Mesenchymal stem cell (in vitro differentiated cells and primary cell): Measurements from ENCODE around the gene HHEX.
A peak's percentile ranks its signal among the peaks of the same experiment; 100 is the strongest.

Experiments used
- DNase-seq: peaks from one replicate; pipeline ENCODE4 v3.0.0-alpha.2; 2013
- H2AFZ ChIP-seq: one replicate; pipeline ENCODE4 v1.6.1; 2013; ENCODE audit warnings: low read depth, mild to moderate bottlenecking, control low read depth, inconsistent platforms, low read length, moderate library complexity
- H2AK5ac ChIP-seq: 2 replicates; pipeline ENCODE4 v1.6.1; 2013; ENCODE audit warnings: low read length, moderate library complexity, mild to moderate bottlenecking, inconsistent platforms; ENCODE audit not compliant: severe bottlenecking
- H2BK120ac ChIP-seq: one replicate; pipeline ENCODE4 v1.6.1; 2013; ENCODE audit warnings: low read depth, mild to moderate bottlenecking, inconsistent platforms, low read length, moderate library complexity
- H2BK12ac ChIP-seq, 2 experiments: one replicate each; pipeline ENCODE4 v1.6.1; 2013; ENCODE audit warnings: inconsistent platforms in 2 of 2, low read length in 2 of 2, mild to moderate bottlenecking in 2 of 2, moderate library complexity in 2 of 2, control low read depth in 1 of 2
- H2BK15ac ChIP-seq: one replicate; pipeline ENCODE4 v1.6.1; 2013; ENCODE audit warnings: mild to moderate bottlenecking, low read depth, inconsistent platforms; ENCODE audit not compliant: poor library complexity, severe bottlenecking
- H2BK5ac ChIP-seq: 2 replicates; pipeline ENCODE4 v1.6.1; 2013; ENCODE audit warnings: low read depth, mild to moderate bottlenecking, low read length, control low read depth, inconsistent platforms; ENCODE audit not compliant: poor library complexity, severe bottlenecking
- H3K14ac ChIP-seq, 2 experiments: one replicate each; pipeline ENCODE4 v1.6.1; 2013; ENCODE audit warnings: inconsistent platforms in 2 of 2, low read length in 2 of 2, control low read depth in 1 of 2, mild to moderate bottlenecking in 1 of 2, moderate library complexity in 1 of 2
- H3K18ac ChIP-seq, 2 experiments: one replicate each; pipeline ENCODE4 v1.6.1; 2013; ENCODE audit warnings: inconsistent platforms in 2 of 2, low read length in 2 of 2, control low read depth in 1 of 2, low read depth in 1 of 2, mild to moderate bottlenecking in 1 of 2
- H3K23ac ChIP-seq, 2 experiments: one replicate each; pipeline ENCODE4 v1.6.1; 2013; ENCODE audit warnings: inconsistent platforms in 2 of 2, low read length in 2 of 2, mild to moderate bottlenecking in 2 of 2, moderate library complexity in 2 of 2, control low read depth in 1 of 2
- H3K27ac ChIP-seq: 2 replicates; pipeline ENCODE4 v1.5.1; 2013; ENCODE audit warnings: mild to moderate bottlenecking, moderate library complexity, low read length, control low read depth, inconsistent platforms; ENCODE audit not compliant: poor library complexity, severe bottlenecking
- H3K27me3 ChIP-seq, 2 experiments: 2 replicates each; pipeline versions ENCODE4 v1.6.1 to v1.7.0; 2013; ENCODE audit warnings: low read length in 2 of 2, mild to moderate bottlenecking in 2 of 2, moderate library complexity in 2 of 2, control low read depth in 1 of 2, inconsistent platforms in 1 of 2; ENCODE audit not compliant: control insufficient read depth in 1 of 2, insufficient read depth in 1 of 2
- H3K36me3 ChIP-seq, 2 experiments: 2 replicates each; pipeline versions ENCODE4 v1.6.1 to v1.7.0; 2013; ENCODE audit warnings: low read length in 2 of 2, control low read depth in 1 of 2, inconsistent platforms in 1 of 2, low read depth in 1 of 2, mild to moderate bottlenecking in 1 of 2; ENCODE audit not compliant: insufficient read depth in 2 of 2, control insufficient read depth in 1 of 2
- H3K4ac ChIP-seq, 2 experiments: one replicate each; pipeline ENCODE4 v1.6.1; 2013; ENCODE audit warnings: inconsistent platforms in 2 of 2, low read length in 2 of 2, mild to moderate bottlenecking in 2 of 2, moderate library complexity in 2 of 2, control low read depth in 1 of 2, low read depth in 1 of 2
- H3K4me1 ChIP-seq: 2 replicates; pipeline ENCODE4 v1.6.1; 2013; ENCODE audit warnings: low read depth, low read length, control low read depth; ENCODE audit not compliant: control insufficient read depth, insufficient read depth
- H3K4me2 ChIP-seq: 2 replicates; pipeline ENCODE4 v1.6.1; 2013; ENCODE audit warnings: low read length, mild to moderate bottlenecking, inconsistent platforms; ENCODE audit not compliant: poor library complexity, severe bottlenecking
- H3K4me3 ChIP-seq, 2 experiments: 2 replicates each; pipeline versions ENCODE4 v1.5.1 to v1.7.0; 2013; ENCODE audit warnings: low read length in 2 of 2, mild to moderate bottlenecking in 2 of 2, control low read depth in 1 of 2, low read depth in 1 of 2; ENCODE audit not compliant: insufficient read depth in 1 of 2
- H3K79me1 ChIP-seq: replicated peaks from 2 replicates; pipeline ENCODE4 v1.6.1; 2013; ENCODE audit warnings: mild to moderate bottlenecking, control low read depth, low read length, inconsistent platforms; ENCODE audit not compliant: poor library complexity, severe bottlenecking
- H3K9ac ChIP-seq: 2 replicates; pipeline ENCODE4 v1.7.0; 2013; ENCODE audit warnings: mild to moderate bottlenecking, low read length, moderate library complexity
- H3K9me3 ChIP-seq: 2 replicates; pipeline ENCODE4 v1.7.0; 2013; ENCODE audit warnings: mild to moderate bottlenecking, low read length; ENCODE audit not compliant: control insufficient read depth
- H4K8ac ChIP-seq: one replicate; pipeline ENCODE4 v1.6.1; 2013; ENCODE audit warnings: inconsistent platforms, mild to moderate bottlenecking, low read length, moderate library complexity
- H4K91ac ChIP-seq: one replicate; pipeline ENCODE4 v1.6.1; 2013; ENCODE audit warnings: mild to moderate bottlenecking, low read length, inconsistent platforms
- WGBS: methylation state at CpG from one replicate; pipeline ENCODE4 v1.1.7; 2013; ENCODE audit warnings: mixed read lengths; 5-methylcytosine and 5-hydroxymethylcytosine counted together

The HHEX gene

DNA sequence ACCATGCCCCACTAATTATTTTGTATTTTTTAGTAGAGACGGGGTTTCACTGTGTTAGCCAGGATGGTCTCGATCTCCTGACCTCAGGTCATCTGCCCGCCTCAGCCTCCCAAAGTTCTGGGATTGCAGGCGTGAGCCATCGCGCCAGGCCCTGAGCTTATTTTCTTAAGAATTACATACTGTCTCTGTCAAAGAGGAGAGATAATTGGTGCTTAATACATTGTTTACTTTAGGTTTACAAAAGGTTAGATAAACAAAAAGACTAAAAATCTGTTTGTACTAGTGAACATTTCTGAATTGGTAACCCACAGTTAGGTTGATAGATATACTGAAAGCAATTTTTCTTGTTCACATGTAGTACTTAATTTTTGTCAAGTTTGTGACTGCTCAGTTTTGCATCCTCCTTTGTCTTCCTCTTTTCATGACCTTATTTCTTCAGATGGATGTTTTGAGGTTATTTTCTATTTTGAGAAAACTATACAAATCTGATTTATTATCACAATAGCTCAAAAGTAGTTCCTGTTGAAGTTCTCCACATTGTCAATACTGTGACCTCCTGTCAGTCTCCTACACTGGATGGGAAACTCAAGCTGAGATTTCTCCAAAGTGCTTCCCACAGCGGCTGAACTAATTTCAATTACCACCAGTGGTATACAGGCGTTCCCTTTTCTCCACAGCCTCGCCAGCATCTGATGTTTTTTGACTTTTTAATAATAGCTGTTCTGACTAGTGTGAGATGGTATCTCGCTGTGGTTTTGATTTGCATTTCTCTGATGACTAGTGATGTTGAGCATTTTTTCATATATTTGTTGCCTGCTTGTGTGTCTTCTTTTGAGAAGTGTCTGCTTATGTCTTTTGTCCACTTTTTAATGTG lies 22.5 kb downstream of the HHEX start:
- Histone ChIP-seq H3K4ac (no peak overlapping the region), H3K9me3 (no peaks in the 10 kb centered on the region), H3K4me3 (no peak overlapping the region), H4K91ac (no peak overlapping the region), H3K4me1 (no peaks in the 10 kb centered on the region), H2BK12ac (no peak overlapping the region), H2AFZ (no peak overlapping the region), H2AK5ac (no peak overlapping the region), H3K18ac (no peak overlapping the region), H3K27me3 (peaks cover 0 to 16% of the 10 kb centered on the region in 2 experiments), H3K4me2 (no peak overlapping the region), H2BK5ac (no peak overlapping the region), H3K23ac (no peak overlapping the region), H4K8ac (no peak overlapping the region), H3K9ac (no peak overlapping the region), H3K27ac (no peak overlapping the region), H2BK15ac (no peak overlapping the region), H3K36me3 (no peaks in the 10 kb centered on the region), H2BK120ac (no peak overlapping the region), H3K79me1 (no peaks in the 10 kb centered on the region), H3K14ac (no peak overlapping the region)
- 88% methylated on average over 7 of the region's 10 CpGs for WGBS
- peak; percentile 47 for DNase-seq

DNA sequence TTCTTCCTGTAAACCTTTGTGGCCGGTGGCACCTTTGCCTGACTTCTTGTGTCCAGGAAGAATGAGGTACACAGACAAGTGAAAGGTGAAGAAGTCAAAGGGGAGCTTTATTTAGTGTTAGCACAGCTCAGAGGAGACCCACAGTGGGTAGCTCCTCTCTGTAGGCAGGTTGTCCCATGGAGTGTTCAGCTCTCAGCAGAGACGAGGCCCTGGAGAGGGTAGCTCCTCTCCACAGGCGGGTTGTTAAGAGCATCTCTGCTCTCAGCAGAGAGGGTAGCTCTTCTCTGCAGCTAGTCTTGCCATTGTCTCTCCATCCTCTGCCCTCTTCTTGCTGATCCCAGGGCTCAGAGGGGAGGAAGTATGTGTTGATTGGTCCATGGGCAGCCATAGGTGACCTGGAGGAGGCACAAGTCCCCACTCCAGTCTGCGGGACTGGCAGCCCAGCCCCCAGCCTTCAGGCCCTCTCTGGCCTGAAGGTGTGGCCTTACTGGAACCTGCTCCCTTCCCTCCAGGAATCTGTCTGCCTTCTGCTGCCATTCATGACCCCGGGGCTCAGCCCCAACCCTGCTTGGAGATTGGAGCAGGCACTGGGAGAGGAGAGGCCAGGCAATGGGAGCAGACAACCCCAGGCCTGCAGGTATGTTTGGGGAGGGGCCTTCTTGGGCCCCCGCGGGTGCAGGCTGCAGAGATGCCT lies 24.5 kb downstream of the HHEX start:
- Histone ChIP-seq H4K8ac (no peak overlapping the region), H3K9me3 (no peaks in the 10 kb centered on the region), H3K4ac (peak overlapping the region in 1 of 2 experiments; percentile 5), H3K23ac (peak overlapping the region in 1 of 2 experiments; percentile 40), H3K79me1 (no peaks in the 10 kb centered on the region), H3K9ac (no peak overlapping the region), H3K4me2 (no peak overlapping the region), H3K18ac (no peak overlapping the region), H4K91ac (no peak overlapping the region), H2BK15ac (no peak overlapping the region), H2BK120ac (no peak overlapping the region), H3K27ac (no peak overlapping the region), H3K4me1 (no peaks in the 10 kb centered on the region), H2AK5ac (no peak overlapping the region), H2BK5ac (no peak overlapping the region), H2AFZ (no peak overlapping the region), H3K14ac (peak overlapping the region in 1 of 2 experiments; percentile 12), H3K36me3 (no peaks in the 10 kb centered on the region), H3K27me3 (peaks cover 3 to 26% of the 10 kb centered on the region in 2 experiments), H2BK12ac (no peak overlapping the region), H3K4me3 (no peak overlapping the region)
- 95% methylated on average over 6 of the region's 7 CpGs for WGBS
- no peak for DNase-seq

DNA sequence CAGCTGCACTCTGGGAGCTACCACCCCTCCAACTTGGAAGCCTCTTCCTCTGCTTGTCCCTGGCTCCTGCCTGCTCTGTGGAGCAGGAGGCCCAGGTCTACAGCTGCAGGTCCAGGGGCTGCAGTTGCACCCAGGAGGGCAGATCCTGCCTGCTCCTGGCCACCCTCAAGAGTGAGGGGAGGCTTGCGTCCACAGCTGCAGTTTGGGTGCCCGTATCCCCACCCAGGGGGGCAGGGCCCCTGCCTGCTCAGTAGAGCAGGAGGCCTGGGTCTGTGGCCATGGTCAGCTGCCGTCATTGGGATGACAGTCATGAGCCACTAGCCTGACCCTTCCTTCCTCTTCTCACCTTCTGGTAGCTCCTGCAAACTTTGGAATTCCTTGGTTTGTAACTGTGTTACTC lies 25.1 kb downstream of the HHEX start:
- no peaks in the 10 kb centered on the region for H3K9me3 ChIP-seq
- no peak overlapping the region for H4K91ac ChIP-seq
- H3K9ac ChIP-seq: no peak overlapping the region
- H3K4ac ChIP-seq: no peak overlapping the region
- H3K27me3 ChIP-seq: peaks cover 4 to 27% of the 10 kb centered on the region in 2 experiments
- no peak overlapping the region for H3K4me3 ChIP-seq
- no peak overlapping the region for H2BK5ac ChIP-seq
- H2AK5ac ChIP-seq: no peak overlapping the region
- no peaks in the 10 kb centered on the region for H3K36me3 ChIP-seq
- H3K14ac ChIP-seq: no peak overlapping the region
- DNase-seq: no peak
- H2AFZ ChIP-seq: no peak overlapping the region
- WGBS: 84% methylated on average over 3 of the region's 3 CpGs
- no peak overlapping the region for H3K4me2 ChIP-seq
- no peak overlapping the region for H2BK12ac ChIP-seq
- no peaks in the 10 kb centered on the region for H3K4me1 ChIP-seq
- H3K18ac ChIP-seq: no peak overlapping the region
- no peak overlapping the region for H4K8ac ChIP-seq
- no peak overlapping the region for H2BK120ac ChIP-seq
- H3K23ac ChIP-seq: no peak overlapping the region
- H2BK15ac ChIP-seq: no peak overlapping the region
- H3K79me1 ChIP-seq: no peaks in the 10 kb centered on the region
- H3K27ac ChIP-seq: no peak overlapping the region
